A549 (cell line): ENCODE results near the gene ADCYAP1R1. TPM values are rescaled to one million over a fixed set of nuclear protein-coding genes. Genes with fewer than 3 reads are reported as not detected.

Source experiments
- ATAC-seq, 2 experiments: fragments of 200-7000 bp in 1 of 2; fragments of >200 bp in 1 of 2; cut with Nextera tagmentation in 1 of 2; cut with Tn5 transposase in 1 of 2; 3 replicates each; pipeline versions ENCODE4 v1.8.0 to v1.9.1; 2018 to 2020; ENCODE audit warnings: mild to moderate bottlenecking in 1 of 2, moderate library complexity in 1 of 2
- CTCF ChIA-PET: fragments of 300-600 bp; sonication (Branson Sonifier 250); formaldehyde crosslinking; extraction: SDS; loops from one replicate; lab custom pipeline; 2021; ENCODE audit warnings: antibody characterized with exemption, inconsistent platforms; lab: Yijun Ruan, JAX
- POLR2A ChIA-PET: fragments of 350-600 bp; formaldehyde crosslinking; extraction: SDS; loops from one replicate; lab custom pipeline; 2021; ENCODE audit warnings: antibody characterized with exemption, inconsistent platforms; lab: Yijun Ruan, JAX
- DNase-seq, 2 experiments: peaks; one replicate each; pipeline versions ENCODE4 v3.0.0 to v3.0.0-alpha.2; 2011 to 2016; ENCODE audit warnings: low read depth in 1 of 2, low spot score in 1 of 2
- FAIRE-seq: peaks from 2 replicates; lab custom pipeline; 2011; peaks lifted over from hg19 to GRCh38; lab: Jason Lieb, UNC
- H3K27ac ChIP-seq, 2 experiments: fragments of >200 bp; sonication (Bioruptor Twin); formaldehyde crosslinking; 3 replicates each; pipeline ENCODE4 v1.5.1; 2016 to 2017
- H3K4me1 ChIP-seq: fragments of >200 bp; sonication (Bioruptor Twin); formaldehyde crosslinking; 3 replicates; pipeline ENCODE4 v1.6.1; 2016
- H3K4me2 ChIP-seq: fragments of >200 bp; sonication (Bioruptor Twin); formaldehyde crosslinking; 3 replicates; pipeline ENCODE4 v1.6.1; 2016
- H3K4me3 ChIP-seq: fragments of >200 bp; sonication (Bioruptor Twin); formaldehyde crosslinking; 3 replicates; pipeline ENCODE4 v1.5.1; 2016
- H3K9me3 ChIP-seq: fragments of >200 bp; sonication (Bioruptor Twin); formaldehyde crosslinking; 3 replicates; pipeline ENCODE4 v1.6.1; 2016
- ATOH8 ChIP-seq: fragments of 250-450 bp; sonication (Bioruptor Pico); IDR thresholded peaks from 2 replicates; pipeline ENCODE4 v1.5.0; 2020; ENCODE audit warnings: low read depth, mild to moderate bottlenecking, moderate library complexity
- BCL3 ChIP-seq: fragments of >200 bp; sonication (Bioruptor Twin); formaldehyde crosslinking; IDR thresholded peaks from 3 replicates; pipeline ENCODE4 v1.6.1; 2016
- CBX8 ChIP-seq: fragments of 200-600 bp; sonication (generic); IDR thresholded peaks from 2 replicates; pipeline ENCODE4 v1.6.1; 2016
- CTCF ChIP-seq: fragments of >200 bp; sonication (Bioruptor Twin); formaldehyde crosslinking; IDR thresholded peaks from 3 replicates; pipeline ENCODE4 v1.5.1; 2016
- E2F6 ChIP-seq: IDR thresholded peaks from 2 replicates; pipeline ENCODE4 v1.6.1; 2012; ENCODE audit warnings: low read depth, borderline replicate concordance
- ELK1 ChIP-seq: fragments of 150-350 bp; IDR thresholded peaks from 2 replicates; pipeline ENCODE4 v1.6.1; 2014; ENCODE audit warnings: low read depth, mild to moderate bottlenecking, low read length
- GATA3 ChIP-seq: IDR thresholded peaks from 2 replicates; pipeline ENCODE4 v1.6.1; 2012; ENCODE audit warnings: borderline replicate concordance
- KDM1A ChIP-seq: fragments of 200-600 bp; sonication (generic); IDR thresholded peaks from 2 replicates; pipeline ENCODE4 v1.6.1; 2016; ENCODE audit warnings: low read depth, mild to moderate bottlenecking
- PHF8 ChIP-seq: fragments of 200-600 bp; sonication (generic); IDR thresholded peaks from 2 replicates; pipeline ENCODE4 v1.6.1; 2016; ENCODE audit warnings: low read depth, mild to moderate bottlenecking, antibody characterized with exemption, moderate library complexity, borderline replicate concordance
- RAD21 ChIP-seq, 2 experiments: fragments of >200 bp in 1 of 2; sonication (Bioruptor Twin) in 1 of 2; formaldehyde crosslinking in 1 of 2; IDR thresholded peaks in 1 of 2; conservative IDR thresholded peaks in 1 of 2; 2 replicates in 1 of 2; 3 replicates in 1 of 2; pipeline ENCODE4 v1.6.1; 2012 to 2018; ENCODE audit warnings: inconsistent platforms in 1 of 2
- SMC3 ChIP-seq: fragments of >200 bp; sonication (Bioruptor Twin); formaldehyde crosslinking; IDR thresholded peaks from 3 replicates; pipeline ENCODE4 v1.6.1; 2018; ENCODE audit warnings: inconsistent platforms
- SREBF2 ChIP-seq: fragments of 450-650 bp; IDR thresholded peaks from 2 replicates; pipeline ENCODE4 v1.6.1; 2014; ENCODE audit warnings: mild to moderate bottlenecking, moderate library complexity
- TP53 ChIP-seq: fragments of 250-450 bp; sonication (Bioruptor Pico); IDR thresholded peaks from 2 replicates; pipeline ENCODE4 v1.5.0; 2021; ENCODE audit warnings: mild to moderate bottlenecking, moderate library complexity
- WGBS: methylation state at CpG from one replicate; pipeline ENCODE4 v1.1.6; 2017; ENCODE audit errors: missing lambda C conversion rate; 5-methylcytosine and 5-hydroxymethylcytosine counted together
- polyA plus RNA-seq, 4 experiments: library from polyadenylated mRNA; depleted of rRNA in 3 of 4; stranded (reverse); fragments of >200 nt; fragmentation: RNase III in 1 of 4; extraction: RNeasy Plus Mini Kit Qiagen cat#74134 plus additional on column Dnase treatment in 1 of 4; gene quantifications; 2 replicates in 3 of 4; 3 replicates in 1 of 4; pipeline ENCODE4 v1.2.3, GENCODE V29; 2011 to 2017

The ADCYAP1R1 gene
- polyA plus RNA-seq, 2 of the 4 experiments (the other 2 are of a cell fraction) = 0.01 TPM; not detected in 1

GRCh38 chr7:31129067-31129466, 77.0 kb downstream of the ADCYAP1R1 start (continued):
- TF ChIP-seq TP53 (CRISPR knock-in tag) (no peak), BCL3 (no peak)

- no peaks in the 10 kb centered on the region for H3K9me3 ChIP-seq
- FAIRE-seq = no peak
- H3K4me3 ChIP-seq = no peak overlapping the region
- 45% methylated on average over 3 of the region's 3 CpGs for WGBS
- H3K27ac ChIP-seq = no peak overlapping the region
- TF ChIP-seq CBX8 (no peak), SREBF2 (no peak), GATA3 (no peak), E2F6 (no peak), PHF8 (no peak), ELK1 (no peak), KDM1A (no peak)
- no peaks in the 10 kb centered on the region for H3K4me1 ChIP-seq
- no peak for ATAC-seq
- no peak for DNase-seq
- POLR2A ChIA-PET = no interaction called here
- CTCF ChIA-PET = interaction anchor here (0.8 to 7.1 kb wide), 31 partner anchors 10 to 1224 kb away, joined by 3 to 107 read pairs (median 5); no protein-coding TSS in a partner anchor
- H3K4me2 ChIP-seq = no peak overlapping the region
Measured at GRCh38 chr7:31133497-31133896, 81.4 kb downstream of the ADCYAP1R1 start.

GRCh38 chr7:31134246-31135188, 82.4 kb downstream of the ADCYAP1R1 start:
- no peak overlapping the region for H3K4me3 ChIP-seq
- no peaks in the 10 kb centered on the region for H3K9me3 ChIP-seq
- H3K4me2 ChIP-seq = peak overlapping the region; percentile 6; the same call in 1 of the 3 replicates
- TF ChIP-seq SMC3 = peak; percentile 68
- TF ChIP-seq CTCF = peak; percentile 79
- TF ChIP-seq ATOH8 (CRISPR knock-in tag) = no peak
- TF ChIP-seq RAD21 (conservative IDR thresholded peaks at IDR 0.05 in 1 of 2, IDR thresholded peaks at IDR 0.05 in 1 of 2) = peak; percentile 78 to 82
- WGBS = 36% methylated on average over 31 of the region's 31 CpGs
- POLR2A ChIA-PET = no interaction called here
- H3K27ac ChIP-seq = no peak overlapping the region
- FAIRE-seq (no peak), DNase-seq (peak; percentile 67 to 76), ATAC-seq (peak; percentile 98 to 100)
- CTCF ChIA-PET = interaction anchor here (0.7 to 7.1 kb wide), 75 partner anchors 8 to 1345 kb away, joined by 3 to 107 read pairs (median 4); no protein-coding TSS in a partner anchor
- no peaks in the 10 kb centered on the region for H3K4me1 ChIP-seq
